ENCODE results near the gene CA5A. TPM values are rescaled to one million over a fixed set of nuclear protein-coding genes. Genes with fewer than 3 reads are reported as not detected.
A peak's percentile ranks its signal among the peaks of the same experiment; 100 is the strongest.
"Not testable (repeated sequence)": the region's sequence is repeated elsewhere in the genome, so short reads cannot be mapped to it uniquely, and the experiment has no call there.

Gene CA5A
- polyA plus RNA-seq, 1 donor: 0.03 TPM

DNA sequence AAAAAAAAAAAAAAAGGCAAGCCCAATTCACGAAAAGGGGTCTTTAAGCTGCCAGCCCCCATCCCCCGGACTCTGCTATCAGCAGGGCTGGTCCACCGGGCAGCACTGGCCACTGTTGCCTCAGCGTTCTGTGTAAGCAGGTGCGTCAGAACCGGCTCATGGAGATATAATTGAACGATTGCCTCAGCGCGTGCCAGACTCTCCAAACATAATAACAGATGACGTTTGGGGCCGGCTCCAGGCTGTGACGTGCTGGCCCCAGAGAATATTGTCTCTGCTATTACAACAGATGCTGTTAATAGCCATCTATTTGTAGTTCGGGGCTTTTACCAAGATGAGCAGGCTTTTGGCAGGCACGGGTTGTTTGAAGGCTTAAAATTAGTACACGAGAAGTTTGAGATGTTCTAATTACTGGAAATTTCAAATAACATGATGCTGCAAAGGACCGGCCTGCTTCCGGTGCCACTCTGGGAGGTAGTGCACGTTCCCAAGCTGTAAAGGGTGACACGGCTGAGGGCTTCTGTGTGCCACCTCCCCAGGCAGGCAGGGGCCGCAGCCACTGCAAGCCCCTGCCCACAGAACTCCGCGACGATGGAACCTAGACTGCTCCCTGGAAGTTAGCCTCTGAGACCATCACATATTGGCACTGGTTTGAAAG lies 25.1 kb downstream of the CA5A start:
- peak overlapping the region; percentile 3 for H3K27ac ChIP-seq (ENCODE audit: low read length)
- peak; percentile 20 to 43 for DNase-seq
- not testable (repeated sequence) for H3K27me3 ChIP-seq (ENCODE audit: control insufficient read depth, insufficient read depth, low read length); H3K4me1 ChIP-seq (ENCODE audit: control insufficient read depth, insufficient read depth, low read length); H3K4me3 ChIP-seq (ENCODE audit: low read length); H3K9me3 ChIP-seq (ENCODE audit: control insufficient read depth, low read depth, low read length); H3K36me3 ChIP-seq (ENCODE audit: control insufficient read depth, insufficient read depth, low read length)
- WGBS (ENCODE audit: insufficient coverage, low lambda C conversion rate): no CpG with 5 or more reads among the region's 23 CpGs

DNA sequence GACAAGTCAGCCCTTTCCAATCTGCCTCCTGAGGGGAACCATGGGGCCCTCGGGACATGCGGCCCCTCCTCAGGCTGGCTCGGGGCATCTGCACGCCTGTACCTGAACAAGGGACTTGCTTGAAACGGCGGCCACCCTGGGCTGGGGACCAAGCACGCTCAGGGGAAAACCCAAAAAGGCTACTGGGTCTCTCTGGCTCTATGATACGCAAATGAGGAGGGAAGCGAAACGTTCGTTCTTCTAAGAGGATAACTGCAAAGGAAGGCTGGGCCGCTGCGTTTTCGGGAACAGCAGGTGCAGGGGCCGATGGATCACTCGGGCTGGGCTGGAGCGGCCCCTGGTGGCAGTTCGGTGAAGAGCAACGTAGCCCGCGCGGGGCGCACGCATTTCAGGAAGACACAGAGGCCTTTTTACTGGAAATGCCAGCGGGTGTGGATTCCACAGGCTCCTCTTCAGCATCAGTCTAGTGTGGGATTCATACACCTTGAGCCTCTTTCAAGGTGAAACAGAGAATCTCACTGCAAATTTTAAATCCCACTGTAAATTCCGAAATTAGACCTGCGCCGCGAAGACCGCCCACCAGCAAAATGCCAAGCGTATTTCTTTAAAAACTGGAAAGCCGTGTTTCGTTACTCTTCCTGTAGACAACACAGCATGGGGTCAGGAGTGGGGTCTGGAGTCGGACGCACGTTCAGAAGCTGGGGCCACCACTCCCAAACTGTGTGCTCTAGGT lies 27.0 kb downstream of the CA5A start:
- DNase-seq: peak; percentile 26 to 47
- H3K9me3 ChIP-seq (ENCODE audit: control insufficient read depth, low read depth, low read length); H3K4me1 ChIP-seq (ENCODE audit: control insufficient read depth, insufficient read depth, low read length); H3K4me3 ChIP-seq (ENCODE audit: low read length); H3K27ac ChIP-seq (ENCODE audit: low read length); H3K27me3 ChIP-seq (ENCODE audit: control insufficient read depth, insufficient read depth, low read length); H3K36me3 ChIP-seq (ENCODE audit: control insufficient read depth, insufficient read depth, low read length): not testable (repeated sequence)
- WGBS (ENCODE audit: insufficient coverage, low lambda C conversion rate): 0% methylated on average over 1 of the region's 36 CpGs

DNA sequence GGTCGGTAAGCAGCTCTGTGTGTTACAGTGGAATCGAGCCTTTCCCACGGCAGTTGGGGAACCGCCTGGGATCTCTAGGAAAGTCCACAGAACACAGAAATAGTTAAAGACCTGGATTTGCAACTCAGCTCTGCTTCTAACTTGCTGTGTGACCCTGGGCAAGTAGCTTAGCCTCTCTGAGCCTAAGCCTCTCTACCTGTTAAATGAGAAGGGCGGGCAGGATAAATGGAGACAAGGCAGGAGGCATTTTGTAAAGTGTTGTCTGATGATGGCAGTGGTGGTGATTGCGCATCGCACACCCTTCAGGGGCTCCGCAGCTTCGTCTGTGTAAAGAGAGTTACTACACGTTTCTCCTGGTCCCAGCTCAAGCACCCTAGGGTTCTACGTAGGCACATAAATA lies 28.2 kb downstream of the CA5A start:
- H3K4me1 ChIP-seq (ENCODE audit: control insufficient read depth, insufficient read depth, low read length); H3K4me3 ChIP-seq (ENCODE audit: low read length); H3K36me3 ChIP-seq (ENCODE audit: control insufficient read depth, insufficient read depth, low read length); DNase-seq; H3K9me3 ChIP-seq (ENCODE audit: control insufficient read depth, low read depth, low read length); H3K27ac ChIP-seq (ENCODE audit: low read length); H3K27me3 ChIP-seq (ENCODE audit: control insufficient read depth, insufficient read depth, low read length): not testable (repeated sequence)
- no CpG with 5 or more reads among the region's 11 CpGs for WGBS (ENCODE audit: insufficient coverage, low lambda C conversion rate)

DNA sequence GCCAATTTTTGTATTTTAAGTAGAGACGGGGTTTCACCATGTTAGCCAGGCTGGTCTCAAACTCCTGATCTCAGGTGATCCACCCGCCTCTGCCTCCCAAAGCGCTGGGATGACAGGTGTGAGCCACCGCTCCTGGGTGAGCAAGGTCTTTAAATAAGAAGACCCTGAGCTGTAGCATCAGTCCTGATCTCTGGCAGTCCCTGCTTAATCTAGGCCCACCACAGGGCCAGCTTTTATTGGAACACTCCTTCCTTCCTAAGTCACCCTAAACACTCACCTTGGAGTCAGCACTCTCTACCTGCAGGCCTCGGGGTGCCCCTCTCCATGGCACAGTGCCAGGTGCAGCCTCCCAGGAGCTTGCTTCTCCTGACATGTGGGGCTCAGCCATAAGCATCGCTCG lies 30.8 kb downstream of the CA5A start:
- H3K9me3 ChIP-seq (ENCODE audit: control insufficient read depth, low read depth, low read length); H3K27me3 ChIP-seq (ENCODE audit: control insufficient read depth, insufficient read depth, low read length); H3K36me3 ChIP-seq (ENCODE audit: control insufficient read depth, insufficient read depth, low read length); H3K4me3 ChIP-seq (ENCODE audit: low read length); DNase-seq; H3K4me1 ChIP-seq (ENCODE audit: control insufficient read depth, insufficient read depth, low read length); H3K27ac ChIP-seq (ENCODE audit: low read length): not testable (repeated sequence)
- no CpG with 5 or more reads among the region's 7 CpGs for WGBS (ENCODE audit: insufficient coverage, low lambda C conversion rate)

DNA sequence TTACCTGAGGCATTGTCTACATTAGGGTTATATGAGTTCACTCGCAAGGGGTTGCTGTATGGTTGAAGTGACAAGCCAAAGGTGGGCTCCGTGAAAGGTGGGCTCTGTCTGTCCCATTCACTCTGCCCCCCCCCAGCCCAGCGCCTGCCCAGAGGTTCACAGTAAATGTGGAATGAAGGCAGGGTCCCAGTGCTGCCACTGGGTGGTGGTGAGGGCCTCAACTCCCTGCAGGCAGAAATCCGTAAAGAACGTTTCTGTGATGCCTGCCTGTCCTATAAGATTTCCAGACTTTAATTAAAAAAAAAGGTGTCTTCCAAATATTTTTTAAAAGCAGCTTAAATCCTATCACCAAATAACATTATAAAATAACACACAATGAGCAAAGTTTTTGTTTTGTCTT lies 31.4 kb downstream of the CA5A start:
- WGBS (ENCODE audit: insufficient coverage, low lambda C conversion rate): no CpG with 5 or more reads among the region's 5 CpGs
- H3K9me3 ChIP-seq (ENCODE audit: control insufficient read depth, low read depth, low read length); H3K27ac ChIP-seq (ENCODE audit: low read length); DNase-seq; H3K27me3 ChIP-seq (ENCODE audit: control insufficient read depth, insufficient read depth, low read length); H3K4me3 ChIP-seq (ENCODE audit: low read length); H3K4me1 ChIP-seq (ENCODE audit: control insufficient read depth, insufficient read depth, low read length); H3K36me3 ChIP-seq (ENCODE audit: control insufficient read depth, insufficient read depth, low read length): not testable (repeated sequence)

DNA sequence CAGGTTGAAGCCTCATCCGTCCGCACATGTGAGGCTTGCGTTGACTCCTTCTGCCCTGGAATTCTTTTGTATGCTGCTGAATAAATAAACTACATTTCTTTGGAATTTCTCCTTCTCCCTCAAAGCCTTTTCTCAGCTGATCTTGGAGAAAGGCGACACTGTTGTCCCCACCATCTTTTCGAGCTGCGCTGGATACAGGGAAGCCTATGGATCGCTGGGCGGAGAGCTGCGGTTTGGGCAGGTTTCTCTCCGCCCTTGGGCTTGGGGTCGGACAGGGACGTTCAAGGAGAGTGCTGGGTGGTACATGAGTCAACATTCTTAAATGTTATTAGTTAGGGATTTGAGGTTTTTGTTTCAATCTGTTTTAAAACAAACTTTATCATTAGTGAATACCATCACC lies 35.8 kb downstream of the CA5A start:
- DNase-seq; H3K36me3 ChIP-seq (ENCODE audit: control insufficient read depth, insufficient read depth, low read length); H3K4me3 ChIP-seq (ENCODE audit: low read length): not testable (repeated sequence)

DNA sequence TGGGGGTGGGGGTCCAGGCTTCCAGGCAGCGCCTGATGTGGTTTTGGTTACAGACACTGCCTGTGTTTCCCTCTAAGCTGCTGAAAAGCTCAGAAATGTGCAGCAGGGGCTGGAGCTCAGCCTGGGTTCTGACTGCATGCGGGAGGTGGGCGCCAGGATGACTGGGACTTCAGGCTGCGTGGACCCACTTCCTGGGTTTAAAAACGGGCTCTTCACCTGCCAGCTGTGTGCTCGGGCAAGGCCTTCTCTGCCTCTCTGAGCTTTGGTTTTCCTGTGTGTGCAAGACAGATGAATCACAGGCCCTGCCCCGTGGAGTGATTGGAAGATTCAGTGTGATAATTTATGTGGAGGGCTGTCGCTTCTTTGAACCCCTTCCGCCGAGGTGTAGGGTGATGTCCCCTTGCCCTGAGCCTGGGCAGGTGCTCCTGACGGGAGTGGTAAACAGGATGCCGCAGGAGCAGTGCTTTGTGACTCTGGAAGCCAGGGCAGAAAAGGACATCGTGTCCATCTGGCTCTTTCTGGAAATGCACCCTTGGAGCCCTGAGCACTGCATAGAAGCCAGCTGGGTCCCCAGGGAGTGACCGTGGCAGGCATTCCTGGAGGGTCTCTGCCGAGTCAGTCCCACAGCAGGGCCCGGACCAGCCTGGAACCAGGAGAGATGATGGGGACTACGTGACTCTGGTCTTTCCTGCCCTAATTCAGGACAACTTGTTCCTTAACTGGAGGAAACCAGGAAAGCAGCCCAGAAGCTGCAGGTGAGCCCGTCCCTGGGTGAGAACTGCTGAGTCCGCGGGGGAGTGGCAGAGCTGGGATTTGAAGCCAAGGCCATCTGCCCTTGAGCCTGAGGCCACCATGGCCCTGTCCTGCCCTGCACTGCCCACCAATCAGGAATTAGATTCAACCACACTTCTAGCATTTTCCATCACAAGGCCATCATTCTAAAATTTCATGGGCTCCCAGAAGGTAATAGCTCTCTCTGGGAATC lies 38.5 kb downstream of the CA5A start:
- no peaks in the 10 kb centered on the region for H3K36me3 ChIP-seq (ENCODE audit: control insufficient read depth, insufficient read depth, low read length)
- no peaks in the 10 kb centered on the region for H3K9me3 ChIP-seq (ENCODE audit: control insufficient read depth, low read depth, low read length)
- no peaks in the 10 kb centered on the region for H3K4me1 ChIP-seq (ENCODE audit: control insufficient read depth, insufficient read depth, low read length)
- no peak for DNase-seq
- WGBS (ENCODE audit: insufficient coverage, low lambda C conversion rate): no CpG with 5 or more reads among the region's 20 CpGs
- H3K4me3 ChIP-seq (ENCODE audit: low read length): no peak overlapping the region
- H3K27ac ChIP-seq (ENCODE audit: low read length): no peak overlapping the region
- no peaks in the 10 kb centered on the region for H3K27me3 ChIP-seq (ENCODE audit: control insufficient read depth, insufficient read depth, low read length)

More for the DNA sequence above, 35.8 kb downstream of the CA5A start:
- WGBS (ENCODE audit: insufficient coverage, low lambda C conversion rate): no CpG with 5 or more reads among the region's 12 CpGs
- not testable (repeated sequence) for H3K27ac ChIP-seq (ENCODE audit: low read length); H3K27me3 ChIP-seq (ENCODE audit: control insufficient read depth, insufficient read depth, low read length); H3K9me3 ChIP-seq (ENCODE audit: control insufficient read depth, low read depth, low read length); H3K4me1 ChIP-seq (ENCODE audit: control insufficient read depth, insufficient read depth, low read length)

DNA sequence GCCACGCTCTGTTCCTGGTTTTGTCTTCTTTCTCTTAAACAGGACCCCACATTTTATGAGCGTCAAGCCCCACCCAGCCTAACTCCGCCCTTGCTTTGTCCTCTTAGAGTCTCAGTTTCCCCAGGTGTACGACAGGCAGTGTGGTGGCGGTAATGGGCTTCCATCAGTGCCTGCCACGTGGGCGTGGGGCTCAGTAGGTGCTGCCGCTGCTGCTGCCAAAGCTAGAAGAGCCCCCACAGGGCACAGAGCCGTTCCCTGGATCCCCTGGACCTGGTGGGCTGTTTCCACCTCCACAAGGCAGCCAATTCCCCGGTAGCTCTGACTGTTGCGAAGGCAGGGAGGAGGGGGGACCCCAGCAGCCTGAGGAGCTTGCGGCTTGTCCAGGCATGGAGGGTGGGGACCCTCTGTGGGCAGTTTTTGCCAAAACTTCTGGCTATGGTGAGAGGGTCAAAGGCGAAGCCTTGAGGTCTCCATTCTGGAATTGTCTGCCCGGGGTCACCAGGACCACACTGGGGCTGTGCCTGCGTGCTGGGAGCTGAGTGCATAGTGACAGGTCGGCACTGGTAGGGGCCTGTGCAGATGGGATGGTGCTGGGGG lies 39.3 kb downstream of the CA5A start:
- not testable (repeated sequence) for DNase-seq; H3K36me3 ChIP-seq (ENCODE audit: control insufficient read depth, insufficient read depth, low read length); H3K4me3 ChIP-seq (ENCODE audit: low read length); H3K27ac ChIP-seq (ENCODE audit: low read length); H3K9me3 ChIP-seq (ENCODE audit: control insufficient read depth, low read depth, low read length); H3K4me1 ChIP-seq (ENCODE audit: control insufficient read depth, insufficient read depth, low read length); H3K27me3 ChIP-seq (ENCODE audit: control insufficient read depth, insufficient read depth, low read length)
- no CpG with 5 or more reads among the region's 16 CpGs for WGBS (ENCODE audit: insufficient coverage, low lambda C conversion rate)

DNA sequence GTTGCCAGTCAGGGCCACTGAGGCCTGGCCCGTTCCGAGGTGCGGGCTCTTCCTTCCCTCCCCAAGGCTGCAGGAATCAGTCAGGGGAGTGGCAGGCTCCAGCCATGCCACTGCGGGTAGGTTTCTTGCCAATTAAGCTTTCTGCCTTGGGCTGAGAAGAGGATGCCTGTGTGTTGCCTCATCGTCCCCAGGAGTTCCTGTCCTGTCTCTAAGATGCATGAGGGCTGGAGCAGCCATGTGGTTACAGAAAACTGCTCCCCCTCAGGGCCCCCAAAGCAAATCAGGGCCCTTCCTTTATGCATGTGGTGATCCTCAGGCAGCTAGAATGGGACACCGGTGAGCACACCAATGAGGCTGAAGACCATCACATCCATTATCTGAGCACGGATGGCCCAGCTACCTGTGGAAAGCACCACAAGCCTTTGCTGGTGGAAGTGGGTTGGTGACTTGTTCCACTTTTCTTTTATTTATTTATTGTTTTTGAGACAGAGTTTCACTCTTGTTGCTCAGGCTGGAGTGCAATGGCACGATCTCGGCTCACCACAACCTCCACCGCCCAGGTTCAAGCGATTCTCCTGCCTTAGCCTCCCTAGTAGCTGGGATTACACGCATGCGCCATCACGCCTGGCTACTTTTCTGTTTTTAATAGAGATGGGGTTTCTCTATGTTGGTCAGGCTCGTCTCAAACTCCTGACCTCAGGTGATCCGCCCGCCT lies 40.0 kb downstream of the CA5A start:
- not testable (repeated sequence) for DNase-seq; H3K27me3 ChIP-seq (ENCODE audit: control insufficient read depth, insufficient read depth, low read length); H3K27ac ChIP-seq (ENCODE audit: low read length); H3K4me3 ChIP-seq (ENCODE audit: low read length); H3K4me1 ChIP-seq (ENCODE audit: control insufficient read depth, insufficient read depth, low read length); H3K9me3 ChIP-seq (ENCODE audit: control insufficient read depth, low read depth, low read length); H3K36me3 ChIP-seq (ENCODE audit: control insufficient read depth, insufficient read depth, low read length)
- 95% methylated on average over 4 of the region's 17 CpGs for WGBS (ENCODE audit: insufficient coverage, low lambda C conversion rate)

Measured in large intestine (tissue), 3 donors.